IMR-90 (cell line): ENCODE measurements around the gene ECSCR. TPM values are rescaled to one million over a fixed set of nuclear protein-coding genes. Genes with fewer than 3 reads are reported as not detected.
A peak's percentile ranks its signal among the peaks of the same experiment; 100 is the strongest.

Experiments
- ATAC-seq: fragments of 200-7000 bp; cut with Tn5 transposase; 2 replicates; pipeline ENCODE4 v1.9.1; 2020; ENCODE audit warnings: low read depth, mild to moderate bottlenecking, moderate library complexity
- BruUV-seq: library from RNA; stranded (reverse); fragments of 400-500 nt; replicated peaks from 2 replicates; lab custom pipeline; 2021; lab: Mats Ljungman, UMichigan
- CTCF ChIA-PET: fragments of 300-600 bp; formaldehyde crosslinking; extraction: SDS; loops from one replicate; lab custom pipeline; 2021; ENCODE audit warnings: antibody characterized with exemption; lab: Yijun Ruan, JAX
- POLR2A ChIA-PET: fragments of 300-600 bp; sonication (Branson Sonifier 250); formaldehyde crosslinking; loops from one replicate; lab custom pipeline; 2022; ENCODE audit warnings: antibody characterized with exemption; ENCODE audit not compliant: unreplicated experiment; lab: Charles Lee
- DNase-seq: peaks from one replicate; pipeline ENCODE4 v3.0.0; 2013
- H2AFZ ChIP-seq: replicated peaks from 2 replicates; pipeline ENCODE3; 2013; ENCODE audit warnings: low read length, mild to moderate bottlenecking; ENCODE audit not compliant: poor library complexity
- H2AK5ac ChIP-seq: 2 replicates; pipeline ENCODE4 v1.6.1; 2013; ENCODE audit warnings: low read depth, low read length, inconsistent platforms
- H2AK9ac ChIP-seq: replicated peaks from 2 replicates; pipeline ENCODE3; 2013; ENCODE audit warnings: mild to moderate bottlenecking, low read depth, low read length, moderate library complexity; ENCODE audit not compliant: poor library complexity
- H2BK120ac ChIP-seq: 2 replicates; pipeline ENCODE4 v1.6.1; 2013; ENCODE audit warnings: low read depth, low read length, inconsistent platforms
- H2BK15ac ChIP-seq: 3 replicates; pipeline ENCODE4 v1.6.1; 2013; ENCODE audit warnings: low read depth, low read length, inconsistent platforms
- H2BK20ac ChIP-seq: 2 replicates; pipeline ENCODE4 v1.6.1; 2013; ENCODE audit warnings: low read depth, mild to moderate bottlenecking, inconsistent platforms, low read length, moderate library complexity
- H2BK5ac ChIP-seq: 2 replicates; pipeline ENCODE4 v1.6.1; 2013; ENCODE audit warnings: mild to moderate bottlenecking, low read depth, low read length, inconsistent platforms; ENCODE audit not compliant: poor library complexity, severe bottlenecking
- H3K14ac ChIP-seq: replicated peaks from 2 replicates; pipeline ENCODE4 v1.6.1; 2013; ENCODE audit warnings: low read depth, low read length, inconsistent platforms
- H3K18ac ChIP-seq: 2 replicates; pipeline ENCODE4 v1.6.1; 2013; ENCODE audit warnings: low read depth, low read length, control low read depth
- H3K23ac ChIP-seq: 2 replicates; pipeline ENCODE4 v1.6.1; 2013; ENCODE audit warnings: low read depth, low read length, inconsistent platforms
- H3K27ac ChIP-seq: 2 replicates; pipeline ENCODE4 v1.5.1; 2013; ENCODE audit warnings: mild to moderate bottlenecking, control low read depth, low read length; ENCODE audit not compliant: insufficient read depth
- H3K27me3 ChIP-seq: 2 replicates; pipeline ENCODE4 v1.6.1; 2013; ENCODE audit warnings: low read length; ENCODE audit not compliant: control insufficient read depth, insufficient read depth
- H3K36me3 ChIP-seq: 2 replicates; pipeline ENCODE4 v1.6.1; 2013; ENCODE audit warnings: low read length, mixed read lengths; ENCODE audit not compliant: control insufficient read depth, insufficient read depth
- H3K4ac ChIP-seq: 2 replicates; pipeline ENCODE4 v1.6.1; 2013; ENCODE audit warnings: low read depth, low read length, inconsistent platforms
- H3K4me1 ChIP-seq: 2 replicates; pipeline ENCODE4 v1.6.1; 2013; ENCODE audit warnings: low read length, mixed read lengths; ENCODE audit not compliant: control insufficient read depth, insufficient read depth
- H3K4me2 ChIP-seq: 2 replicates; pipeline ENCODE4 v1.6.1; 2013; ENCODE audit warnings: low read depth, mild to moderate bottlenecking, control low read depth, low read length, moderate library complexity
- H3K4me3 ChIP-seq: 2 replicates; pipeline ENCODE4 v1.5.1; 2013; ENCODE audit warnings: low read depth, mild to moderate bottlenecking, control low read depth, low read length, moderate library complexity; ENCODE audit not compliant: insufficient read depth
- H3K56ac ChIP-seq: 2 replicates; pipeline ENCODE4 v1.6.1; 2013; ENCODE audit warnings: low read length, inconsistent platforms; ENCODE audit not compliant: insufficient read depth; ENCODE audit errors: extremely low read depth
- H3K79me1 ChIP-seq, 2 experiments: 2 replicates each; pipeline ENCODE4 v1.6.1; 2013; ENCODE audit warnings: low read length in 2 of 2, inconsistent platforms in 1 of 2, low read depth in 1 of 2
- H3K9ac ChIP-seq: 2 replicates; pipeline ENCODE4 v1.6.1; 2013; ENCODE audit warnings: low read depth, low read length, control low read depth
- H3K9me1 ChIP-seq: 2 replicates; pipeline ENCODE4 v1.6.1; 2013; ENCODE audit warnings: low read length, inconsistent platforms; ENCODE audit not compliant: insufficient read depth
- H3K9me3 ChIP-seq: 2 replicates; pipeline ENCODE4 v1.6.1; 2013; ENCODE audit warnings: low read length; ENCODE audit not compliant: control insufficient read depth, insufficient read depth
- H4K20me1 ChIP-seq: 2 replicates; pipeline ENCODE4 v1.6.1; 2013; ENCODE audit warnings: low read length, inconsistent platforms; ENCODE audit not compliant: insufficient read depth
- H4K5ac ChIP-seq: 2 replicates; pipeline ENCODE4 v1.6.1; 2013; ENCODE audit warnings: mild to moderate bottlenecking, low read depth, low read length, control low read depth
- H4K8ac ChIP-seq, 2 experiments: 2 replicates each; pipeline ENCODE4 v1.6.1; 2013; ENCODE audit warnings: low read depth in 2 of 2, low read length in 2 of 2, control low read depth in 1 of 2, inconsistent platforms in 1 of 2
- H4K91ac ChIP-seq: 2 replicates; pipeline ENCODE4 v1.6.1; 2013; ENCODE audit warnings: low read depth, low read length, inconsistent platforms; ENCODE audit not compliant: insufficient read depth
- BHLHE40 ChIP-seq: fragments of 150-350 bp; IDR thresholded peaks from 2 replicates; pipeline ENCODE4 v1.6.1; 2016; ENCODE audit warnings: mild to moderate bottlenecking, low read depth, low read length
- CEBPB ChIP-seq: IDR thresholded peaks from 2 replicates; pipeline ENCODE4 v1.6.1; 2012; ENCODE audit warnings: low read depth, low read length, improper control_type of control experiment
- CHD1 ChIP-seq: IDR thresholded peaks from 2 replicates; pipeline ENCODE4 v1.6.1; 2012; ENCODE audit warnings: low read depth, low read length, improper control_type of control experiment
- CTCF ChIP-seq: conservative IDR thresholded peaks from 2 replicates; pipeline ENCODE4 v1.5.1; 2012; ENCODE audit warnings: mild to moderate bottlenecking, low read depth, low read length, improper control_type of control experiment
- FOS ChIP-seq: fragments of 150-350 bp; IDR thresholded peaks from 2 replicates; pipeline ENCODE4 v1.6.1; 2016; ENCODE audit warnings: low read depth, low read length
- MAFK ChIP-seq: IDR thresholded peaks from 2 replicates; pipeline ENCODE4 v1.6.1; 2012; ENCODE audit warnings: low read depth, low read length, improper control_type of control experiment
- MAZ ChIP-seq: IDR thresholded peaks from 2 replicates; pipeline ENCODE4 v1.6.1; 2012; ENCODE audit warnings: low read depth, mild to moderate bottlenecking, low read length, improper control_type of control experiment, moderate library complexity, borderline replicate concordance
- MXI1 ChIP-seq: IDR thresholded peaks from 2 replicates; pipeline ENCODE4 v1.6.1; 2012; ENCODE audit warnings: low read depth, mild to moderate bottlenecking, low read length, moderate library complexity, borderline replicate concordance
- NFE2L2 ChIP-seq: fragments of 150-350 bp; IDR thresholded peaks from 2 replicates; pipeline ENCODE4 v1.6.1; 2016; ENCODE audit warnings: low read depth, mild to moderate bottlenecking, low read length
- POLR2A ChIP-seq: IDR thresholded peaks from 2 replicates; pipeline ENCODE4 v1.6.1; 2012; ENCODE audit warnings: mild to moderate bottlenecking, low read depth, low read length
- RAD21 ChIP-seq: IDR thresholded peaks from 2 replicates; pipeline ENCODE4 v1.6.1; 2012; ENCODE audit warnings: low read length, improper control_type of control experiment
- RCOR1 ChIP-seq: IDR thresholded peaks from 2 replicates; pipeline ENCODE4 v1.6.1; 2012; ENCODE audit warnings: mild to moderate bottlenecking, low read length, improper control_type of control experiment; ENCODE audit not compliant: insufficient replicate concordance
- RFX5 ChIP-seq: IDR thresholded peaks from 2 replicates; pipeline ENCODE4 v1.8.0; 2012; ENCODE audit warnings: low read depth, mild to moderate bottlenecking, low read length, moderate library complexity
- SMC3 ChIP-seq: fragments of 150-350 bp; IDR thresholded peaks from 2 replicates; pipeline ENCODE4 v1.6.1; 2016; ENCODE audit warnings: low read depth, mild to moderate bottlenecking, antibody characterized with exemption, low read length, moderate library complexity
- WGBS, 2 experiments: methylation state at CpG; one replicate each; pipeline versions ENCODE4 v1.1.5 to v1.1.7; 2013; ENCODE audit warnings: missing lambda C conversion rate in 2 of 2; ENCODE audit not compliant: insufficient read length in 1 of 2; ENCODE audit errors: extremely low coverage in 2 of 2; 5-methylcytosine and 5-hydroxymethylcytosine counted together
- dilution Hi-C: fragments of 300-500 bp; cut with HindIII; formaldehyde crosslinking; loops from one replicate; pipeline ENCODE4 v1.14.3; 2018; ENCODE audit warnings: low sequenced_read_pairs; ENCODE audit not compliant: unreplicated experiment
- in situ Hi-C: fragments of 300-500 bp; cut with MboI; formaldehyde crosslinking; loops from 3 replicates; pipeline ENCODE4 v1.14.3; 2019; ENCODE audit warnings: low sequenced_read_pairs, inconsistent platforms, mixed read lengths
- intact Hi-C: fragments of 100-400 bp; cut with micrococcal nuclease; formaldehyde crosslinking; loops from 2 replicates; pipeline ENCODE4 v1.10.0; 2022
- polyA plus RNA-seq, 3 experiments: library from polyadenylated mRNA; depleted of rRNA; stranded (reverse); fragments of >200 nt; gene quantifications; 2 replicates each; pipeline ENCODE4 v1.2.3, GENCODE V29; 2012; ENCODE audit warnings: low replicate concordance in 1 of 3
- total RNA-seq: library from RNA; depleted of rRNA; stranded (reverse); fragments of >200 nt; gene quantifications from 2 replicates; pipeline ENCODE4 v1.2.3, GENCODE V29; 2012
- TF ChIP-seq, protein P1 (sequence below): fragments of 150-350 bp; IDR thresholded peaks from 2 replicates; pipeline ENCODE4 v1.6.1; 2016; ENCODE audit warnings: low read depth, mild to moderate bottlenecking, low read length, moderate library complexity, borderline replicate concordance
- TF ChIP-seq, protein P2 (sequence below): fragments of 150-350 bp; IDR thresholded peaks from 2 replicates; pipeline ENCODE4 v1.6.1; 2017; ENCODE audit warnings: mild to moderate bottlenecking, antibody characterized with exemption, low read length, low read depth

The ECSCR gene
- total and polyA plus RNA-seq, 2 of the 4 experiments (the other 2 are of a cell fraction), result 3.6 to 3.9 TPM

DNA sequence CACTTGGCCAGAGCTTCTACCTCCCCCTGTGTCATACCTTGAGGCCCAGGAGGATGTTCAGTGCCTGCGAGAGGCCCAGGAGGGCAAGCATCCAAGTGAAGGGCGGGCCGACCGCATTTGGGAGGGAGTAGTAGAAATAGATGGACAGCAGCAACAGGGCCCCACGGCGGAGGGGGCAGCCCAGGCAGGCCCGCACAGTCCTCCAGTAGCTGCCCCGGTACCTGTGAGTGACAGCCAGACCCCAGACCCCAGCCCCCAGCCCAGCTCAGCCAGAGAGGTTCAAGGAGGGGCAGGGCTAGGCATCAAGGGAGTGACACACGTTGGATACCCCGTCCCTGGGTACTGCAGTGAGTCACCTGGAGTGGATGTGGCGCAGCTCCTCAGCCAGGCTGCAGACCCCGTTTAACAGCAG is 18.6 kb upstream of the ECSCR start:
- Histone ChIP-seq H3K27me3 (no peaks in the 10 kb centered on the region), H4K91ac (peak overlapping the region; percentile 99), H4K5ac (peak overlapping the region; percentile 84), H2BK5ac (peak overlapping the region; percentile 97), H3K4me1 (peaks cover 14% of the 10 kb centered on the region), H3K23ac (peak overlapping the region; percentile 72; the same call in 1 of the 2 replicates), H2BK120ac (peak overlapping the region; percentile 97), H2BK15ac (peak overlapping the region; percentile 46; the same call in 2 of the 3 replicates), H2AFZ (peak overlapping the region; percentile 87), H3K4me3 (peak overlapping the region; percentile 36), H3K56ac (no peak overlapping the region), H3K9me1 (peaks cover 10% of the 10 kb centered on the region), H2AK5ac (peak overlapping the region; percentile 94), H3K9me3 (no peaks in the 10 kb centered on the region), H4K8ac (peak overlapping the region; percentile 70 to 98; a peak in 3 of 4 replicates), H3K79me1 (peaks cover 15 to 34% of the 10 kb centered on the region in 2 experiments), H3K18ac (peak overlapping the region; percentile 58; the same call in 1 of the 2 replicates), H3K4me2 (peak overlapping the region; percentile 80), H2BK20ac (0 out of 2 replicates have a peak overlapping the region, but pooled peaks have one; percentile 76), H3K9ac (peak overlapping the region; percentile 81), H4K20me1 (no peaks in the 10 kb centered on the region; the same call in 1 of the 2 replicates), H3K27ac (peak overlapping the region; percentile 95), H3K4ac (peak overlapping the region; percentile 99), H2AK9ac (peak overlapping the region; percentile 98), H3K36me3 (peaks cover 12% of the 10 kb centered on the region), H3K14ac (peak overlapping the region; percentile 93)
- dilution Hi-C loops (no loop called here), intact Hi-C loops (no loop called here), in situ Hi-C loops (no loop called here)
- CTCF ChIA-PET, result no interaction called here
- ATAC-seq (no peak), DNase-seq (no peak)
- BruUV-seq, result no TSS peak
- 60% methylated on average over 4 of the region's 12 CpGs; no CpG with 5 or more reads in 1 of the 2 experiments for whole genome bisulfite sequencing, 2 experiments
- POLR2A ChIA-PET, result no interaction called here
- TF ChIP-seq BHLHE40 (no peak), CHD1 (no peak), RCOR1 (no peak), MAFK (no peak), MXI1 (no peak), MAZ (no peak), NFE2L2 (no peak), CEBPB (no peak), POLR2A (no peak; the same call in 1 of the 2 replicates), FOS (no peak), CTCF (no peak), RAD21 (no peak), RFX5 (no peak), SMC3 (no peak)
- TF ChIP-seq, protein P1, sequence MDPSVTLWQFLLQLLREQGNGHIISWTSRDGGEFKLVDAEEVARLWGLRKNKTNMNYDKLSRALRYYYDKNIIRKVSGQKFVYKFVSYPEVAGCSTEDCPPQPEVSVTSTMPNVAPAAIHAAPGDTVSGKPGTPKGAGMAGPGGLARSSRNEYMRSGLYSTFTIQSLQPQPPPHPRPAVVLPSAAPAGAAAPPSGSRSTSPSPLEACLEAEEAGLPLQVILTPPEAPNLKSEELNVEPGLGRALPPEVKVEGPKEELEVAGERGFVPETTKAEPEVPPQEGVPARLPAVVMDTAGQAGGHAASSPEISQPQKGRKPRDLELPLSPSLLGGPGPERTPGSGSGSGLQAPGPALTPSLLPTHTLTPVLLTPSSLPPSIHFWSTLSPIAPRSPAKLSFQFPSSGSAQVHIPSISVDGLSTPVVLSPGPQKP, result no peak
- TF ChIP-seq, protein P2, sequence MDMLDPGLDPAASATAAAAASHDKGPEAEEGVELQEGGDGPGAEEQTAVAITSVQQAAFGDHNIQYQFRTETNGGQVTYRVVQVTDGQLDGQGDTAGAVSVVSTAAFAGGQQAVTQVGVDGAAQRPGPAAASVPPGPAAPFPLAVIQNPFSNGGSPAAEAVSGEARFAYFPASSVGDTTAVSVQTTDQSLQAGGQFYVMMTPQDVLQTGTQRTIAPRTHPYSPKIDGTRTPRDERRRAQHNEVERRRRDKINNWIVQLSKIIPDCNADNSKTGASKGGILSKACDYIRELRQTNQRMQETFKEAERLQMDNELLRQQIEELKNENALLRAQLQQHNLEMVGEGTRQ, result no peak
